ENCODE data around the gene GALNT14.

The GALNT14 gene

GRCh38 chr2:31083234-31083993, 54.8 kb downstream of the GALNT14 start:
- no peak for DNase-seq

- DNase-seq: no peak
Observed at GRCh38 chr2:31082002-31082401, 56.2 kb downstream of the GALNT14 start.

DNA sequence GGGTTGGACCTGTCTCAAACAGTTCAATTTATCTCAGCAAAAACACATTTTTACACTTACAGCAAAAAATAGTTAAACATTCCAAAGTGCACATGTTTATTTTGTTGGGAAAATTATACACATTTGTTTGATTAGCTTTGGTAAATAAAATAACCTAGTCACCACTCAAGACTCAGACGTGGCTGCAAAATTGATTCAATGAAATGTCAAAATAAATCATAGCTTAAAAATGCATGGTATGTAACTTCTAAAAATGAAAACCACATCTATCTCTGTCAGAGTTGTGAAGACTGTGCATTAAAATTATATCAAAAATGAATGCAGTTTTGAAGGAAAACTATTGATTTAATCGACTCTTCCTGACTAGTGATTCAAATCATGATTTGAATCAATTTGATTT, 56.7 kb downstream of the GALNT14 start:
- DNase-seq: no peak

- no peak for DNase-seq
Observed at GRCh38 chr2:31080361-31080760, 57.9 kb downstream of the GALNT14 start.

GRCh38 chr2:31079665-31080064, 58.6 kb downstream of the GALNT14 start:
- DNase-seq: no peak

- DNase-seq: no peak
Observed at GRCh38 chr2:31078579-31079105, 59.6 kb downstream of the GALNT14 start.

DNA sequence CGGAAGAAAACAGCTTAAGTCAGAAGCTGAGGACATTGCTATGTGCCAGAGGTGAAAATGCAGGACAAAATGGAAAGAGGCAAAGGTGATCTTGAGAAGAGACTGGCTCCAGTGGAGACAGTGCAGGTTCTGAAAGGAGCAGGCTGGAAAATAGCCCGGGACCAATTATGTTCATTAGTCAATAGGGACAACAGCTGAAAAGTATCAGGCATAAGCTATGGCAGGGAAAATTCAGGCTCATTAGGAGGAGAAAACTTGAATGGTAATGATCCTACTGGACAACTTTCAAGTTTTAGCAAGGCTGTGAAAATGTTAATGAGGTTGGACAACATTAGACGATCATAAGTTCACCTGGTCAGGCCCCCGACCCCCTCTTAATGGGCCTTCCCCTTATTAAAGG, 60.2 kb downstream of the GALNT14 start:
- DNase-seq: no peak

GRCh38 chr2:31075941-31076590, 62.2 kb downstream of the GALNT14 start:
- DNase-seq: no peak

DNA sequence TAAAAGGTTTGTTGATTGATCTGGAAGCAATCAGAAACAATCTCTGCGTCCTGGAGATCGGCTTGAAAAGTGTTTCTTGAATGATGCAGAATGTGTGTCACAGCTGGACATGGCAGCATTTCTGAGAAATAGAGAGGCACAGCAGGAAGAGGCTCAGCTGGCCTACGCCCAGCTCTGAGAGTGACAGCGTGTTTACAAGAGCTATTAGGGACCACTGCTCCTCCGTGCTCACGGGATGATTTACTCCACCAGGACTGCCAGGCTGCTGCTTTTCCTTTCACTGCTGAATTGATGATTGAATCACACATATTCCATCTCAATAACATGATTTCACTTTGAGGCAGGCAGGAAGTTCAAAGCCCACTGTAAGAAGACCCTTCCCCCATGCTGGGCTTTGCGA, 62.8 kb downstream of the GALNT14 start:
- DNase-seq: no peak

DNA sequence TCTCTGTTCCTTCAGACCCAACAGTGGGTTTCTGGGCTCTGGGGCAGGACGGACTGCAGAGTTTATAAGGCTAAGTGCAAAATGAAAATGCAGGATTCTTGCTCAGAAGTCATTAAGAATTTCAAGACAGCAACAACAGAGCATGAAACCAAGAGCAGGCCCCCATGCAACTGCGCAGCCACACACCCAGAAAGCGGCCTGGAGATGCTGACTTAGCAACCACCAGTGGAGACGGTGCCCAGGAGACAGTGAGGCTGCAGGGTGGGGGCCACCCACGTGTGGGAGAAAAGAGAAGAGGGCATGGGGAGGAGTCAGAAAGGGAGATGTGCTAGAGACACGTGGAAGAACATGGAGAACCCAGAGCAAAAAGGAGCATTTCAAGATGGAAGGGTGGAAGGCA, 66.5 kb downstream of the GALNT14 start:
- DNase-seq: no peak

- no peak for DNase-seq
Observed at GRCh38 chr2:31070339-31071125, 67.7 kb downstream of the GALNT14 start.

- no peak for DNase-seq
Observed at GRCh38 chr2:31069643-31070325, 68.5 kb downstream of the GALNT14 start.

GRCh38 chr2:31067259-31067658, 71.0 kb downstream of the GALNT14 start:
- DNase-seq: no peak

DNA sequence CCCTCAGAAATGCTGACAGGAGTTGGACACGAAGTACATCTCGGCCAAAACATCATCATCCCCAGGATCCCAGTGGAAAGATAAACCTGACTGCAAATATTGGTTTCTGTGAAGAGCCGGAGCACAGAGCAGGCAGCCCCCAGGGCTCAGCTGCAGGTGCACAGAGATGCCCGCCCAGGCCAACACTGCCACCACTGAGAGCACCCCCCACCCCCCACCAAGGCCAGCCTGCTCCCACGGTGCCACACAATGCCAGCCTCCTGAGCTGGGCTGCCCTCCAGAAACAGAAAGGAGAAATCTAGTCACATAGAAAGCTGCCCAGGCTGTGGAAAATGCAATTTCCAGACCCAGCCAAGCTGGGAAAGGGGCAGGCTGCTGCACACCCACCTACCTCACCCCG, 71.7 kb downstream of the GALNT14 start:
- no peak for DNase-seq

- DNase-seq: no peak
Observed at GRCh38 chr2:31066086-31066485, 72.2 kb downstream of the GALNT14 start.

- no peak for DNase-seq
Observed at GRCh38 chr2:31065356-31065755, 72.9 kb downstream of the GALNT14 start.

DNA sequence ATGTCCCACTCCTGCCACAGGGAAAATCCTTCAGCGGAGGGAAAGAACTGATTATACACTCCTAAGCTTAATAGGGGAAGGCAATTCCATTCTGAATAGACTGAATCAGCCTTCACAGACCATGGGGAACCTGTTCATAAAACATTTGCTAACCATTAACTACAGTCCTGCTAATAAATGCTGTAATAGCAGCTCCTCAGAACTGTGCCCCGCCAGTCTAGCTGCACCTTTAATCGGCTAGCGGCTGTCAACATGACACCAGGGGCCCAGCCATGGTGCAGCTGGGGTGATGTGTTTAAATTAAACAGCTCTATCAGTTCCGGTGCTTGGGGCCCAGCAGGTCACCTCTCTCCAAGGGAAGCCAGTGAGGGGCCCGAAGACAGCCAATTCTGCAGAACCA, 77.8 kb downstream of the GALNT14 start:
- no peak for DNase-seq

DNA sequence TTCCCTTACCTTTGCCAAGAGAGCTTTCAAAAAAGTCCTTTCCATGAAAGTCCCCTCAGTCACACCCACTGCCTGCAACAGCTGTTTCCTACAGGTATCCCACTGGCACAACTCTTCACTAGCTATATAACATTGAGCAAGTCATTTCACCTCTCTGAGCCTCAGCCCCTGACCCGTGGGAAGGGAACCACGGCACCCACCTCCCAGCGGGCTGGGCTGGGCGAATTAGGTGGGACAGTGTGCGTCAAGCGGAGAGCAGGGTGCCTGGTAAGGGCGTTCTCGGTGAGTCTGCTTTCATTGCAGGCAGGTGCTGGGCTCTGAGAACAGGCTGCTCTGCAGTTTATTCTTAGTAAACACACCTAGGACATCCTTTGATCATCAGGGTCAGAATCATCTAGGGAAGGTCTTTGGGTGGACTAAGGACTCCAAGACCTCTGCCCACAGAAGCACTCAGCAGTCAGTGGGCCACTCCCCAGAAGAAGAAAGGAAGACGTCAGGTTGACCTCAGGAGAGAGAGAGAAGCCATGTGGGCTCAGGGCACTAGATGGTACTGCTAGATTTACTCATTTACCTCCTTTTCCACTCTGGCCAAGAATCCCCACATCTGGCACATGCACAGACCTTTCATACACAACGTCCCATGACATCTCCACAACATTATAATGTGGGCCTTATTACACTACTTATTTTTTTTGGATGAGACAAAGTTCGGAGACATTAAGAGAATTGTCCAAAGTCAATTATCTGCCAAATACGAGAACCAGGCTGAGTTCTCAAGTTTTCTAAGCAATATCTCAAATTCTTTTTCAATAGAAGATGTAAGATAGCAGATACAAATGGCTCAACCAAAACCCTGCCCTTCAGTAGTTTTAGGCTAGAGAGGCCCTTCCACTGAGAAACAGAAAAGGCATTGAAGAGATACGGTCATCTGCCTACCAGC, 79.9 kb downstream of the GALNT14 start:
- DNase-seq: no peak

GRCh38 chr2:31057691-31058090, 80.5 kb downstream of the GALNT14 start:
- DNase-seq: no peak

DNA sequence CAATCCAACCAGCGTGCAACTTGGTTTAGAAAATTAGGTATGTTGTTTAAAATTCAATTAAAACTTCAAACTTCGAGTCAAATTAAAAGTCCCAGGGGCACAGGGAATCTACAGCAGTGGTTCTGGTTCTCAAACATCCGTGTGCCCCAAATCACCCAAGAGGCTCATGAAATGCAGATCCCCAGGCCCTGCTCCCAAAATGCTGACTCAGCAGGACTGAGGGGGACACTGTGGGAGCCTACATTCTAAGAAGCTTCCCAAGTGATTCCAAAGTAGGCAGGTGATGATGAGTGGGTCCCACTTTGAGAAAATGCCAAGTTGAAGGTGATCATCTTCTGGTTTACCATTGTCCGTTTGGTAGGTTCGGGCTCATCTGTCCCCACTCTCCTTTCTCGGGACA, 82.3 kb downstream of the GALNT14 start:
- no peak for DNase-seq

DNA sequence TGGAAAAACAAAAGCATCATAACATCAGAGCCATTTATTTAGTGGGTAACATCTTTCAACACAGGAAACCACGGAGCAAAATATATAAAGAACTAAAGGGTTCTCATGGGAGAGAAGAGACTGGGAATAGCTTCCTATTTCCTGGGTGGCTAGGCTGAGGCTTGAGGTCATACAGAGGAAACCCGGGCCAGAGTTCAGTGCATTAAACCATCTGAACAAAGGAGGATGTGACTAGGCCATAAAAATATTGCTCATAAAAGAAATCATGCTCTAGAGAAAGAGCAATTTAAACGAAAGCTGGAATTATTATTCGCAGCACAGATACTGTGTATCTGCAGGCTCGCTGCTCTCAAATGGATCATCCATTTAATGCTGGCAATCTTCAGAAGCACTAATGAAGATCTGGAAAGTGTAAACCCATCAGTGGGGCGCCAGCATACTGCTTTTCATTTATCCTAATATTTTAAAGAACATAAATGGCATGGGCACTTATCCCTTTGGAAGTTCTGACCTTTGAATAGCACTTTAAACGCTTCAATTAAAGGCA, 83.3 kb downstream of the GALNT14 start:
- DNase-seq: no peak

All from T1000 (cell line).